AG09319 (cell line): Measurements from ENCODE around the gene GJA4.

Experiments used
- DNase-seq: peaks from one replicate; pipeline ENCODE4 v3.0.0-alpha.2; 2010; ENCODE audit warnings: low read depth; ENCODE audit errors: extremely low read depth
- CTCF ChIP-seq: IDR thresholded peaks from 2 replicates; pipeline ENCODE4 v1.5.1; 2011; ENCODE audit warnings: low read depth, mild to moderate bottlenecking, inconsistent platforms, low read length, moderate library complexity

GJA4 gene

GRCh38 chr1:34759503-34760357 lies 33.1 kb upstream of the GJA4 start, which contains the start of gene GJB4:
TSS of gene GJB4 (plus strand) at chr1:34759740. CDS start at chr1:34761255, 1,515 bp downstream.
- no peak for TF ChIP-seq CTCF
- DNase-seq = no peak

- no peak for TF ChIP-seq CTCF
- no peak for DNase-seq
Observed at GRCh38 chr1:34761176-34761761, 31.5 kb upstream of the GJA4 start.

DNA sequence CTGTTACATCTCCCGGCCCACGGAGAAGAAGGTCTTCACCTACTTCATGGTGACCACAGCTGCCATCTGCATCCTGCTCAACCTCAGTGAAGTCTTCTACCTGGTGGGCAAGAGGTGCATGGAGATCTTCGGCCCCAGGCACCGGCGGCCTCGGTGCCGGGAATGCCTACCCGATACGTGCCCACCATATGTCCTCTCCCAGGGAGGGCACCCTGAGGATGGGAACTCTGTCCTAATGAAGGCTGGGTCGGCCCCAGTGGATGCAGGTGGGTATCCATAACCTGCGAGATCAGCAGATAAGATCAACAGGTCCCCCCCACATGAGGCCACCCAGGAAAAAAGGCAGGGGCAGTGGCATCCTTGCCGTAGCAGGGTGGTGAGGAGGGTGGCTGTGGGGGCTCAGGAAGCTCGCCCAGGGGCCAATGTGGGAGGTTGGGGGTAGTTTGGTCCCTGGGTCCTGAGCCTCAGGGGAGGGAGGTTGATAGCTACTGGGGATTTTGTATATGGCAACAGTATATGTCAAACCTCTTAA lies 31.0 kb upstream of the GJA4 start:
- DNase-seq = no peak
- TF ChIP-seq CTCF = no peak

- no peak for TF ChIP-seq CTCF
- no peak for DNase-seq
Observed at GRCh38 chr1:34762474-34763141, 30.2 kb upstream of the GJA4 start.

- TF ChIP-seq CTCF = no peak
- DNase-seq = no peak
Observed at GRCh38 chr1:34763142-34763781, 29.5 kb upstream of the GJA4 start.

DNA sequence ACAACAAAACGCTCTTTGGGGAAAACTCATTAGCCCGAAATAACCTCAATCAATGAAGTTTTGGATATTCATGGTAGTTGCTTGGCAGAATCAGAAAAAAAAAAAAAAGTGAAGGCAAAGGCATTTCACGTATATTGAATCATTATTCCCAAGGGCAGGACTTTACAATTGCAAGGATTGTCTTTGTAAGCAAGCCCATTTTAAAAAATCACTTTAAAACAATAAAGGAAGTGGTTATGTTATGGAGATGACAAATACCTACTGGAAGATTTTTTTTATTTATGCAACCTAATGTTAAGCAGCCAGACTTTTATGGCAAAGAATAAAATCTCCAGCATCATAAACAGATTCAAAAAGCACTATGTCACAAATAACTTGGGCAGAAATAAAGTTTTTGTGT lies 23.9 kb upstream of the GJA4 start:
- no peak for TF ChIP-seq CTCF
- DNase-seq = no peak
